Aorta (tissue), 5 donors: ENCODE measurements around the gene MRM3. TPM values are rescaled to one million over a fixed set of nuclear protein-coding genes. Genes with fewer than 3 reads are reported as not detected.
A peak's percentile ranks its signal among the peaks of the same experiment; 100 is the strongest.
"Not testable (repeated sequence)": the region's sequence is repeated elsewhere in the genome, so short reads cannot be mapped to it uniquely, and the experiment has no call there.

ENCODE experiments used
- ATAC-seq: fragments of 200-7000 bp; cut with Tn5 transposase; one replicate; pipeline ENCODE4 v1.9.1; 2022; ENCODE audit warnings: moderate library complexity; ENCODE audit not compliant: low FRiP score
- DNase-seq, 2 donors: peaks; one replicate each; pipeline ENCODE4 v3.0.0-alpha.2; 2020
- H3K27ac ChIP-seq, 2 donors: one replicate each; pipeline ENCODE4 v1.5.1; 2013; ENCODE audit warnings: low read length in 2 of 2, mild to moderate bottlenecking in 2 of 2, moderate library complexity in 2 of 2, control low read depth in 1 of 2, inconsistent platforms in 1 of 2, low read depth in 1 of 2
- H3K27me3 ChIP-seq, 2 donors: one replicate each; pipeline ENCODE4 v1.6.1; 2013; ENCODE audit warnings: control low read depth in 1 of 2, low read length in 1 of 2, mild to moderate bottlenecking in 1 of 2, moderate library complexity in 1 of 2; ENCODE audit not compliant: insufficient read depth in 2 of 2, control insufficient read depth in 1 of 2
- H3K36me3 ChIP-seq, 2 donors: one replicate each; pipeline ENCODE4 v1.6.1; 2013; ENCODE audit warnings: control low read depth in 1 of 2, low read length in 1 of 2, mild to moderate bottlenecking in 1 of 2; ENCODE audit not compliant: insufficient read depth in 2 of 2, control insufficient read depth in 1 of 2
- H3K4me1 ChIP-seq, 2 donors: one replicate each; pipeline ENCODE4 v1.6.1; 2013; ENCODE audit warnings: low read length in 2 of 2, control low read depth in 1 of 2, mild to moderate bottlenecking in 1 of 2, moderate library complexity in 1 of 2; ENCODE audit not compliant: insufficient read depth in 2 of 2, control insufficient read depth in 1 of 2
- H3K4me3 ChIP-seq, 2 donors: one replicate each; pipeline ENCODE4 v1.5.1; 2013; ENCODE audit warnings: low read length in 2 of 2, control low read depth in 1 of 2, mild to moderate bottlenecking in 1 of 2
- H3K9me3 ChIP-seq: one replicate; pipeline ENCODE4 v1.6.1; 2013; ENCODE audit warnings: mild to moderate bottlenecking, low read length; ENCODE audit not compliant: control insufficient read depth
- WGBS, 2 donors: extraction: QIAGEN DNeasy Blood & Tissue Kit; methylation state at CpG; one replicate each; pipeline ENCODE4 v1.1.7; 2013; 5-methylcytosine and 5-hydroxymethylcytosine counted together
- intact Hi-C, 2 donors: fragments of 100-400 bp; cut with DNase I; formaldehyde crosslinking; loops; one replicate each; pipeline versions ENCODE4 v1.14.2 to v1.15.0; 2022
- polyA plus RNA-seq, 2 donors: library from polyadenylated mRNA; stranded (reverse); fragments of 200-250 nt; gene quantifications; one replicate each; pipeline ENCODE4 v1.2.3, GENCODE V29; 2013
- total RNA-seq, 2 donors: library from RNA; stranded (reverse); fragmentation: NEBNext Ultra II Directional; extraction: Animal tissue kit (Norgen Biotek cat#: 25700); gene quantifications; one replicate each; pipeline ENCODE4 v1.2.1, GENCODE V29; 2021
- donor health status: healthy with polysubstance abuse.
- donor health status: Bipolar disorder and iron deficiency.
- donor health status: DM: no; HTN: no; CAD: no.
- donor health status: DM: no; HTN: no; CAD: no.
- donor health status: DM: yes; HTN: yes; CAD: no.

MRM3 gene
- total and polyA plus RNA-seq, 4 donors = 7.8 to 8.9 (median 7.9) TPM

- H3K27ac ChIP-seq = no peak overlapping the region
- DNase-seq (no peak), ATAC-seq (no peak)
- no peaks in the 10 kb centered on the region for H3K4me1 ChIP-seq
- no peaks in the 10 kb centered on the region for H3K9me3 ChIP-seq
- H3K36me3 ChIP-seq = peaks cover 0 to 9% of the 10 kb centered on the region in 2 donors
- intact Hi-C loops = no loop called here
- 78 to 84% methylated on average over 9 of the region's 9 CpGs for WGBS, 2 donors
- no peak overlapping the region for H3K4me3 ChIP-seq
- no peaks in the 10 kb centered on the region for H3K27me3 ChIP-seq
Observed at GRCh38 chr17:744937-745336, 37.2 kb upstream of the MRM3 start.

GRCh38 chr17:745406-745805 lies 36.7 kb upstream of the MRM3 start:
- DNase-seq = no peak
- Histone ChIP-seq H3K4me1 (no peaks in the 10 kb centered on the region), H3K27ac (no peak overlapping the region), H3K27me3 (no peaks in the 10 kb centered on the region), H3K36me3 (peaks cover 0 to 7% of the 10 kb centered on the region in 2 donors), H3K9me3 (no peaks in the 10 kb centered on the region), H3K4me3 (no peak overlapping the region)
- ATAC-seq = no peak
- intact Hi-C loops = no loop called here
- WGBS, 2 donors = 90 to 91% methylated on average over 11 of the region's 11 CpGs

- DNase-seq = no peak
- no peak overlapping the region for H3K27ac ChIP-seq
- H3K36me3 ChIP-seq = peaks cover 0 to 5% of the 10 kb centered on the region in 2 donors
- H3K27me3 ChIP-seq = no peaks in the 10 kb centered on the region
- H3K4me1 ChIP-seq = peaks cover 0 to 4% of the 10 kb centered on the region in 2 donors
- ATAC-seq = no peak
- no peak overlapping the region for H3K4me3 ChIP-seq
- WGBS, 2 donors = 92 to 95% methylated on average over 9 of the region's 9 CpGs
- H3K9me3 ChIP-seq = no peaks in the 10 kb centered on the region
- intact Hi-C loops = no loop called here
Observed at GRCh38 chr17:746181-746580, 36.0 kb upstream of the MRM3 start.

- intact Hi-C loops = no loop called here
- 92% methylated on average over 38 of the region's 38 CpGs for WGBS, 2 donors
- Histone ChIP-seq H3K4me1 (peaks cover 0 to 4% of the 10 kb centered on the region in 2 donors), H3K27ac (no peak overlapping the region), H3K4me3 (no peak overlapping the region), H3K36me3 (peaks cover 0 to 3% of the 10 kb centered on the region in 2 donors), H3K27me3 (no peaks in the 10 kb centered on the region), H3K9me3 (no peaks in the 10 kb centered on the region)
- no peak for DNase-seq
- ATAC-seq = no peak
Observed at GRCh38 chr17:746783-747629, 35.1 kb upstream of the MRM3 start.

- ATAC-seq, H3K4me1 ChIP-seq, H3K27ac ChIP-seq, intact Hi-C loops, H3K36me3 ChIP-seq, DNase-seq, H3K9me3 ChIP-seq, H3K4me3 ChIP-seq, H3K27me3 ChIP-seq: not testable (repeated sequence)
- 91 to 96% methylated on average over 4 of the region's 4 CpGs for WGBS, 2 donors
Observed at GRCh38 chr17:748604-749003, 33.5 kb upstream of the MRM3 start.

- H3K27ac ChIP-seq, DNase-seq, H3K4me1 ChIP-seq, intact Hi-C loops, ATAC-seq, H3K36me3 ChIP-seq, H3K4me3 ChIP-seq, H3K9me3 ChIP-seq, H3K27me3 ChIP-seq: not testable (repeated sequence)
- 84 to 85% methylated on average over 7 of the region's 7 CpGs for WGBS, 2 donors
Observed at GRCh38 chr17:749359-749758, 32.8 kb upstream of the MRM3 start.

- Histone ChIP-seq H3K9me3 (no peaks in the 10 kb centered on the region), H3K36me3 (peaks cover 0 to 3% of the 10 kb centered on the region in 2 donors), H3K27me3 (no peaks in the 10 kb centered on the region), H3K4me1 (peaks cover 0 to 4% of the 10 kb centered on the region in 2 donors), H3K4me3 (no peak overlapping the region), H3K27ac (no peak overlapping the region)
- ATAC-seq (no peak), DNase-seq (no peak)
- intact Hi-C loops = no loop called here
- WGBS, 2 donors = 81 to 86% methylated on average over 8 of the region's 8 CpGs
Observed at GRCh38 chr17:750431-751037, 31.6 kb upstream of the MRM3 start.

GRCh38 chr17:751269-752001 lies 30.7 kb upstream of the MRM3 start:
- H3K4me3 ChIP-seq = peak overlapping the region; percentile 42 to 81
- no peaks in the 10 kb centered on the region for H3K9me3 ChIP-seq
- H3K36me3 ChIP-seq = no peaks in the 10 kb centered on the region
- intact Hi-C loops = loop anchor here in 1 of 2 donors (1.0 kb wide), 1 partner anchor 37 kb away; the partner anchor contains the start of gene VPS53
- H3K27me3 ChIP-seq = no peaks in the 10 kb centered on the region
- DNase-seq = peak in 1 of 2 donors; percentile 59
- peak; percentile 20 for ATAC-seq
- peaks cover 0 to 4% of the 10 kb centered on the region in 2 donors for H3K4me1 ChIP-seq
- WGBS, 2 donors = 2% methylated on average over 42 to 49 of the region's 49 CpGs
- H3K27ac ChIP-seq = no peak overlapping the region
